ENCODE measurements around the gene ARHGAP42. TPM values are rescaled to one million over a fixed set of nuclear protein-coding genes. Genes with fewer than 3 reads are reported as not detected.

Gene ARHGAP42
- total RNA-seq, 2 experiments from 2014 or later, result not detected

GRCh38 chr11:100769165-100769564 is 82.1 kb downstream of the ARHGAP42 start:
- POLR2A ChIA-PET, result no interaction called here
- H3K27ac Mint-ChIP-seq, result no peak overlapping the region
- ATAC-seq (ENCODE audit: low read depth) (no peak), DNase-seq (no peak)
- H3K36me3 Mint-ChIP-seq, result no peaks in the 10 kb centered on the region
- H3K4me1 Mint-ChIP-seq, result no peaks in the 10 kb centered on the region
- H3K4me3 Mint-ChIP-seq, result no peak overlapping the region
- H3K27me3 Mint-ChIP-seq, result no peaks in the 10 kb centered on the region
- no peaks in the 10 kb centered on the region for H3K9me3 Mint-ChIP-seq

- no peaks in the 10 kb centered on the region for H3K9me3 Mint-ChIP-seq
- no peak overlapping the region for H3K4me3 Mint-ChIP-seq
- H3K27me3 Mint-ChIP-seq, result no peaks in the 10 kb centered on the region
Observed at GRCh38 chr11:100769617-100770016, 82.5 kb downstream of the ARHGAP42 start.

GRCh38 chr11:100774132-100774531 is 87.0 kb downstream of the ARHGAP42 start:
- no peaks in the 10 kb centered on the region for H3K36me3 Mint-ChIP-seq
- H3K9me3 Mint-ChIP-seq, result no peaks in the 10 kb centered on the region
- H3K27ac Mint-ChIP-seq, result no peak overlapping the region
- no peak for DNase-seq
- H3K27me3 Mint-ChIP-seq, result no peaks in the 10 kb centered on the region
- POLR2A ChIA-PET, result no interaction called here
- H3K4me1 Mint-ChIP-seq, result no peaks in the 10 kb centered on the region
- no peak overlapping the region for H3K4me3 Mint-ChIP-seq
- ATAC-seq (ENCODE audit: low read depth), result no peak

More at GRCh38 chr11:100769617-100770016, 82.5 kb downstream of the ARHGAP42 start:
- POLR2A ChIA-PET, result no interaction called here
- H3K27ac Mint-ChIP-seq, result no peak overlapping the region
- no peaks in the 10 kb centered on the region for H3K36me3 Mint-ChIP-seq
- ATAC-seq (ENCODE audit: low read depth), result no peak
- no peaks in the 10 kb centered on the region for H3K4me1 Mint-ChIP-seq
- no peak for DNase-seq

- Mint-ChIP-seq H3K27ac (no peak overlapping the region), H3K9me3 (no peaks in the 10 kb centered on the region), H3K4me1 (no peaks in the 10 kb centered on the region), H3K4me3 (no peak overlapping the region), H3K27me3 (no peaks in the 10 kb centered on the region), H3K36me3 (no peaks in the 10 kb centered on the region)
- POLR2A ChIA-PET, result no interaction called here
- ATAC-seq (ENCODE audit: low read depth) (no peak), DNase-seq (no peak)
Observed at GRCh38 chr11:100774859-100775258, 87.8 kb downstream of the ARHGAP42 start.

- ATAC-seq (ENCODE audit: low read depth) (no peak), DNase-seq (no peak)
- no peaks in the 10 kb centered on the region for H3K36me3 Mint-ChIP-seq
- H3K27me3 Mint-ChIP-seq, result no peaks in the 10 kb centered on the region
- POLR2A ChIA-PET, result no interaction called here
- no peak overlapping the region for H3K4me3 Mint-ChIP-seq
- H3K9me3 Mint-ChIP-seq, result no peaks in the 10 kb centered on the region
- H3K4me1 Mint-ChIP-seq, result no peaks in the 10 kb centered on the region
- H3K27ac Mint-ChIP-seq, result no peak overlapping the region
Observed at GRCh38 chr11:100776212-100776896, 89.3 kb downstream of the ARHGAP42 start.

- Mint-ChIP-seq H3K9me3 (no peaks in the 10 kb centered on the region), H3K27ac (no peak overlapping the region), H3K36me3 (no peaks in the 10 kb centered on the region), H3K27me3 (no peaks in the 10 kb centered on the region), H3K4me1 (no peaks in the 10 kb centered on the region), H3K4me3 (no peak overlapping the region)
- POLR2A ChIA-PET, result no interaction called here
- DNase-seq (no peak), ATAC-seq (ENCODE audit: low read depth) (no peak)
Observed at GRCh38 chr11:100777103-100777502, 90.0 kb downstream of the ARHGAP42 start.

- H3K4me1 Mint-ChIP-seq, result no peaks in the 10 kb centered on the region
- no peak overlapping the region for H3K27ac Mint-ChIP-seq
- POLR2A ChIA-PET, result no interaction called here
- no peaks in the 10 kb centered on the region for H3K9me3 Mint-ChIP-seq
- no peak overlapping the region for H3K4me3 Mint-ChIP-seq
- no peaks in the 10 kb centered on the region for H3K36me3 Mint-ChIP-seq
- no peak for DNase-seq
- no peak for ATAC-seq (ENCODE audit: low read depth)
- H3K27me3 Mint-ChIP-seq, result no peaks in the 10 kb centered on the region
Observed at GRCh38 chr11:100777736-100778135, 90.6 kb downstream of the ARHGAP42 start.

GRCh38 chr11:100778166-100778785 is 91.2 kb downstream of the ARHGAP42 start:
- no peaks in the 10 kb centered on the region for H3K27me3 Mint-ChIP-seq
- no peaks in the 10 kb centered on the region for H3K36me3 Mint-ChIP-seq
- POLR2A ChIA-PET, result no interaction called here
- ATAC-seq (ENCODE audit: low read depth), result no peak
- H3K4me1 Mint-ChIP-seq, result no peaks in the 10 kb centered on the region
- no peak overlapping the region for H3K4me3 Mint-ChIP-seq
- no peak for DNase-seq
- no peaks in the 10 kb centered on the region for H3K9me3 Mint-ChIP-seq
- H3K27ac Mint-ChIP-seq, result no peak overlapping the region

- no peak overlapping the region for H3K4me3 Mint-ChIP-seq
- H3K9me3 Mint-ChIP-seq, result no peaks in the 10 kb centered on the region
- DNase-seq, result no peak
- H3K27me3 Mint-ChIP-seq, result no peaks in the 10 kb centered on the region
- ATAC-seq (ENCODE audit: low read depth), result no peak
- H3K4me1 Mint-ChIP-seq, result no peaks in the 10 kb centered on the region
- H3K27ac Mint-ChIP-seq, result no peak overlapping the region
- no peaks in the 10 kb centered on the region for H3K36me3 Mint-ChIP-seq
- POLR2A ChIA-PET, result no interaction called here
Observed at GRCh38 chr11:100780470-100780869, 93.4 kb downstream of the ARHGAP42 start.

- H3K4me3 Mint-ChIP-seq, result no peak overlapping the region
- no peak overlapping the region for H3K27ac Mint-ChIP-seq
- POLR2A ChIA-PET, result no interaction called here
- no peaks in the 10 kb centered on the region for H3K36me3 Mint-ChIP-seq
- no peak for DNase-seq
- no peaks in the 10 kb centered on the region for H3K4me1 Mint-ChIP-seq
- H3K9me3 Mint-ChIP-seq, result no peaks in the 10 kb centered on the region
- no peaks in the 10 kb centered on the region for H3K27me3 Mint-ChIP-seq
- ATAC-seq (ENCODE audit: low read depth), result no peak
Observed at GRCh38 chr11:100785148-100785983, 98.3 kb downstream of the ARHGAP42 start.

- H3K9me3 Mint-ChIP-seq, result no peaks in the 10 kb centered on the region
- no peak overlapping the region for H3K27ac Mint-ChIP-seq
- H3K27me3 Mint-ChIP-seq, result peaks cover 2% of the 10 kb centered on the region
- POLR2A ChIA-PET, result no interaction called here
- H3K4me3 Mint-ChIP-seq, result no peak overlapping the region
- no peaks in the 10 kb centered on the region for H3K36me3 Mint-ChIP-seq
- ATAC-seq (ENCODE audit: low read depth) (no peak), DNase-seq (no peak)
- H3K4me1 Mint-ChIP-seq, result no peaks in the 10 kb centered on the region
Observed at GRCh38 chr11:100788561-100789295, 101.6 kb downstream of the ARHGAP42 start.

- H3K27ac Mint-ChIP-seq, result no peak overlapping the region
- no peak for ATAC-seq (ENCODE audit: low read depth)
- POLR2A ChIA-PET, result no interaction called here
- H3K9me3 Mint-ChIP-seq, result no peaks in the 10 kb centered on the region
- no peaks in the 10 kb centered on the region for H3K36me3 Mint-ChIP-seq
- peaks cover 2% of the 10 kb centered on the region for H3K27me3 Mint-ChIP-seq
- DNase-seq, result no peak
- no peak overlapping the region for H3K4me3 Mint-ChIP-seq
- H3K4me1 Mint-ChIP-seq, result no peaks in the 10 kb centered on the region
Observed at GRCh38 chr11:100789500-100789899, 102.4 kb downstream of the ARHGAP42 start.

GRCh38 chr11:100790073-100790472 is 103.0 kb downstream of the ARHGAP42 start:
- no peak overlapping the region for H3K4me3 Mint-ChIP-seq
- H3K9me3 Mint-ChIP-seq, result no peaks in the 10 kb centered on the region
- H3K4me1 Mint-ChIP-seq, result no peaks in the 10 kb centered on the region
- H3K36me3 Mint-ChIP-seq, result no peaks in the 10 kb centered on the region
- ATAC-seq (ENCODE audit: low read depth) (no peak), DNase-seq (no peak)
- H3K27ac Mint-ChIP-seq, result no peak overlapping the region
- H3K27me3 Mint-ChIP-seq, result peaks cover 2% of the 10 kb centered on the region
- POLR2A ChIA-PET, result no interaction called here
